SK-N-SH (cell line): ENCODE data around the gene C1orf146. TPM values are rescaled to one million over a fixed set of nuclear protein-coding genes. Genes with fewer than 3 reads are reported as not detected.

Experiments
- CTCF ChIA-PET: fragments of 300-600, 350-600 bp; formaldehyde crosslinking; extraction: SDS; loops from one replicate; lab custom pipeline; 2021; lab: Yijun Ruan, JAX
- POLR2A ChIA-PET: fragments of 350-600 bp; sonication (Branson Sonifier 250); formaldehyde crosslinking; extraction: SDS; loops from one replicate; lab custom pipeline; 2020; ENCODE audit warnings: antibody characterized with exemption, inconsistent platforms; lab: Yijun Ruan, JAX
- DNase-seq: peaks from one replicate; pipeline ENCODE4 v3.0.0; 2012
- H2AFZ ChIP-seq: fragments of 200-600 bp; sonication (generic); 2 replicates; pipeline ENCODE4 v1.8.1; 2016; ENCODE audit warnings: antibody characterized with exemption, mild to moderate bottlenecking, low read depth
- H3F3A ChIP-seq: fragments of 200-600 bp; sonication (generic); replicated peaks from 2 replicates; pipeline ENCODE3; 2016; ENCODE audit warnings: antibody characterized with exemption, mild to moderate bottlenecking; ENCODE audit not compliant: insufficient read depth
- H3K27ac ChIP-seq, 2 experiments: fragments of 200-500 bp in 1 of 2; fragments of 200-600 bp in 1 of 2; sonication (Bioruptor generic) in 1 of 2; sonication (generic), shearing (Covaris generic) in 1 of 2; 2 replicates each; pipeline versions ENCODE4 v1.5.1 to v1.6.1; 2014 to 2016; ENCODE audit warnings: low read depth in 2 of 2, inconsistent platforms in 1 of 2, low read length in 1 of 2, mild to moderate bottlenecking in 1 of 2, mixed read lengths in 1 of 2
- H3K27me3 ChIP-seq: fragments of 200-600 bp; sonication (generic), shearing (Covaris generic); 2 replicates; pipeline ENCODE4 v1.6.1; 2016; ENCODE audit warnings: mixed run types; ENCODE audit not compliant: insufficient read depth
- H3K36me3 ChIP-seq, 2 experiments: fragments of 200-500 bp in 1 of 2; fragments of 200-600 bp in 1 of 2; sonication (Bioruptor generic) in 1 of 2; sonication (generic) in 1 of 2; replicated peaks in 1 of 2; 2 replicates each; pipeline versions ENCODE3 to v1.5.1; 2014 to 2016; ENCODE audit warnings: low read length in 1 of 2, mild to moderate bottlenecking in 1 of 2; ENCODE audit not compliant: insufficient read depth in 2 of 2, control insufficient read depth in 1 of 2
- H3K4me1 ChIP-seq, 2 experiments: fragments of 200-500 bp in 1 of 2; fragments of 200-600 bp in 1 of 2; sonication (Bioruptor generic) in 1 of 2; sonication (generic), shearing (Covaris generic) in 1 of 2; 2 replicates each; pipeline versions ENCODE4 v1.5.1 to v1.6.1; 2014 to 2016; ENCODE audit warnings: low read depth in 1 of 2, low read length in 1 of 2, mixed run types in 1 of 2; ENCODE audit not compliant: insufficient read depth in 2 of 2, control insufficient read depth in 1 of 2
- H3K4me2 ChIP-seq: fragments of 200-600 bp; sonication (generic), shearing (Covaris generic); 2 replicates; pipeline ENCODE4 v1.6.1; 2017; ENCODE audit warnings: mixed run types
- H3K4me3 ChIP-seq, 2 experiments: fragments of 200-500 bp in 1 of 2; fragments of 200-600 bp in 1 of 2; sonication (Bioruptor generic) in 1 of 2; sonication (generic), shearing (Covaris generic) in 1 of 2; 2 replicates each; pipeline versions ENCODE4 v1.5.1 to v1.8.1; 2014 to 2016; ENCODE audit warnings: low read depth in 2 of 2, inconsistent platforms in 1 of 2, low read length in 1 of 2, mild to moderate bottlenecking in 1 of 2, mixed read lengths in 1 of 2, moderate library complexity in 1 of 2
- H3K79me2 ChIP-seq: fragments of 200-600 bp; sonication (generic); 2 replicates; pipeline ENCODE4 v1.8.1; 2017; ENCODE audit warnings: mild to moderate bottlenecking; ENCODE audit not compliant: insufficient read depth
- H3K9ac ChIP-seq: fragments of 200-600 bp; sonication (generic); 2 replicates; pipeline ENCODE4 v1.6.1; 2017; ENCODE audit warnings: mixed run types
- H3K9me2 ChIP-seq: fragments of 200-600 bp; sonication (generic); 2 replicates; pipeline ENCODE4 v1.6.1; 2017; ENCODE audit warnings: mixed run types
- H3K9me3 ChIP-seq: fragments of 200-600 bp; sonication (generic); 2 replicates; pipeline ENCODE4 v1.6.1; 2017; ENCODE audit warnings: mixed run types, mild to moderate bottlenecking, moderate library complexity
- H4K20me1 ChIP-seq: fragments of 200-600 bp; sonication (generic); 2 replicates; pipeline ENCODE4 v1.6.1; 2017; ENCODE audit warnings: mild to moderate bottlenecking, mixed run types; ENCODE audit not compliant: insufficient read depth
- CHD2 ChIP-seq: fragments of 150-350 bp; IDR thresholded peaks from 2 replicates; pipeline ENCODE4 v1.6.1; 2018; ENCODE audit warnings: low read length; ENCODE audit not compliant: partially characterized antibody
- CTCF ChIP-seq: fragments of 200-600 bp; sonication (generic); IDR thresholded peaks from 2 replicates; pipeline ENCODE4 v1.6.1; 2017; ENCODE audit warnings: antibody characterized with exemption, mild to moderate bottlenecking, moderate library complexity
- FOXJ3 ChIP-seq: sonication (generic); formaldehyde crosslinking; IDR thresholded peaks from 2 replicates; pipeline ENCODE4 v1.5.1; 2020; ENCODE audit warnings: mild to moderate bottlenecking, missing genetic modification reagents
- GABPA ChIP-seq: IDR thresholded peaks from 2 replicates; pipeline ENCODE4 v1.4.0; 2012; ENCODE audit warnings: low read depth, mild to moderate bottlenecking
- GATA2 ChIP-seq: sonication (generic); formaldehyde crosslinking; IDR thresholded peaks from 2 replicates; pipeline ENCODE4 v1.5.0; 2020; ENCODE audit warnings: mild to moderate bottlenecking, missing genetic modification reagents
- JUND ChIP-seq: IDR thresholded peaks from 2 replicates; pipeline ENCODE4 v1.4.0; 2012
- MEF2A ChIP-seq: IDR thresholded peaks from 2 replicates; pipeline ENCODE4 v1.4.0; 2012; ENCODE audit warnings: low read depth, borderline replicate concordance
- MXI1 ChIP-seq: IDR thresholded peaks from 2 replicates; pipeline ENCODE4 v1.6.1; 2012; ENCODE audit warnings: mild to moderate bottlenecking, low read depth, low read length, improper control_type of control experiment
- NRF1 ChIP-seq: IDR thresholded peaks from 2 replicates; pipeline ENCODE4 v1.6.1; 2012; ENCODE audit warnings: low read depth, mild to moderate bottlenecking, low read length
- PBX3 ChIP-seq: IDR thresholded peaks from 2 replicates; pipeline ENCODE4; 2012
- RFX5 ChIP-seq: IDR thresholded peaks from 2 replicates; pipeline ENCODE4 v1.6.1; 2012; ENCODE audit warnings: mild to moderate bottlenecking, improper control_type of control experiment, low read length
- RXRA ChIP-seq: IDR thresholded peaks from 2 replicates; pipeline ENCODE4 v1.4.0; 2012; ENCODE audit warnings: low read depth, mild to moderate bottlenecking, borderline replicate concordance
- SMC3 ChIP-seq: IDR thresholded peaks from 2 replicates; pipeline ENCODE4 v1.6.1; 2012; ENCODE audit warnings: low read depth, low read length, improper control_type of control experiment
- TAF1 ChIP-seq: IDR thresholded peaks from 2 replicates; pipeline ENCODE4 v1.6.1; 2012; ENCODE audit warnings: low read depth, mild to moderate bottlenecking, low read length, moderate library complexity, borderline replicate concordance
- TCF12 ChIP-seq: IDR thresholded peaks from 2 replicates; pipeline ENCODE4 v1.4.0; 2012
- TEAD4 ChIP-seq: IDR thresholded peaks from 2 replicates; pipeline ENCODE4 v1.4.0; 2012; ENCODE audit warnings: mild to moderate bottlenecking, borderline replicate concordance; ENCODE audit not compliant: insufficient read depth
- YY1 ChIP-seq: IDR thresholded peaks from 2 replicates; pipeline ENCODE4 v1.4.0; 2012; ENCODE audit warnings: low read depth, mild to moderate bottlenecking
- WGBS: methylation state at CpG from one replicate; pipeline ENCODE4 v1.1.6; 2017; ENCODE audit warnings: low lambda C conversion rate; 5-methylcytosine and 5-hydroxymethylcytosine counted together
- polyA plus RNA-seq, 3 experiments: library from polyadenylated mRNA; depleted of rRNA; stranded (reverse); fragments of >200 nt; gene quantifications; 2 replicates each; pipeline ENCODE4 v1.2.3, GENCODE V29; 2012
- TF ChIP-seq, protein P1 (sequence below): IDR thresholded peaks from 2 replicates; pipeline ENCODE4 v1.6.1; 2012; ENCODE audit warnings: mild to moderate bottlenecking, low read depth, low read length, moderate library complexity
- TF ChIP-seq, protein P2 (sequence below): IDR thresholded peaks from 2 replicates; pipeline ENCODE4 v1.4.0; 2012; ENCODE audit warnings: low read depth

The C1orf146 gene
- polyA plus RNA-seq, 1 of the 3 experiments (the other 2 are of a cell fraction), result not detected

DNA sequence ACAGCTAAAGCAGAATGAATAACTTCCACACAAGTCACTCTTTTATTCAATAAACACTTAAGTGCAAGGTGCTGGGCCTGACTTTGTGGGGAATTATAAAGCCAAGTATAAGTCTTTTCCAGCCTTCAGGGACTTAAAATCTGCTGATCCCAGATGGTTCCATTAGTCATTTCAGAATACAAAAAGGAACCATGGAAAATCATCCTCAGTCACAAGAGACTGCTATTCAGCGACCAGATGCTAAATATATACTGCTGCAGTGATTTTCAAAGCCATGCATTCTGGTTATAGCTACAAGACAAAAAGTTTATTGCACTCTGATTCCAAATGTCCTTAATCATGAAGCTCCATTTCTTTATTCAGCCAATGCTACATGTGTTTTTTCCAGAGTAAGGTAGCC lies 55.3 kb downstream of the C1orf146 start:
- no peaks in the 10 kb centered on the region for H4K20me1 ChIP-seq
- ChIA-PET CTCF (interaction anchor here (0.6 to 1.9 kb wide), 4 partner anchors 13 to 276 kb away, joined by 3 to 5 read pairs (median 4); no protein-coding TSS in a partner anchor), POLR2A (no interaction called here)
- DNase-seq, result no peak
- no peaks in the 10 kb centered on the region for H3K79me2 ChIP-seq
- H3K4me2 ChIP-seq, result no peak overlapping the region
- no peak overlapping the region for H3K27ac ChIP-seq
- no peaks in the 10 kb centered on the region for H3F3A ChIP-seq
- H3K27me3 ChIP-seq, result no peaks in the 10 kb centered on the region
- peaks cover 29 to 34% of the 10 kb centered on the region in 2 experiments for H3K36me3 ChIP-seq
- no peak overlapping the region for H3K9ac ChIP-seq
- no peaks in the 10 kb centered on the region for H3K9me2 ChIP-seq
- no peaks in the 10 kb centered on the region for H3K9me3 ChIP-seq
- TF ChIP-seq CHD2 (no peak), MXI1 (no peak), TEAD4 (no peak), NRF1 (no peak), FOXJ3 (CRISPR knock-in tag) (no peak), TCF12 (no peak), JUND (no peak), TAF1 (no peak)
- TF ChIP-seq, protein P1, sequence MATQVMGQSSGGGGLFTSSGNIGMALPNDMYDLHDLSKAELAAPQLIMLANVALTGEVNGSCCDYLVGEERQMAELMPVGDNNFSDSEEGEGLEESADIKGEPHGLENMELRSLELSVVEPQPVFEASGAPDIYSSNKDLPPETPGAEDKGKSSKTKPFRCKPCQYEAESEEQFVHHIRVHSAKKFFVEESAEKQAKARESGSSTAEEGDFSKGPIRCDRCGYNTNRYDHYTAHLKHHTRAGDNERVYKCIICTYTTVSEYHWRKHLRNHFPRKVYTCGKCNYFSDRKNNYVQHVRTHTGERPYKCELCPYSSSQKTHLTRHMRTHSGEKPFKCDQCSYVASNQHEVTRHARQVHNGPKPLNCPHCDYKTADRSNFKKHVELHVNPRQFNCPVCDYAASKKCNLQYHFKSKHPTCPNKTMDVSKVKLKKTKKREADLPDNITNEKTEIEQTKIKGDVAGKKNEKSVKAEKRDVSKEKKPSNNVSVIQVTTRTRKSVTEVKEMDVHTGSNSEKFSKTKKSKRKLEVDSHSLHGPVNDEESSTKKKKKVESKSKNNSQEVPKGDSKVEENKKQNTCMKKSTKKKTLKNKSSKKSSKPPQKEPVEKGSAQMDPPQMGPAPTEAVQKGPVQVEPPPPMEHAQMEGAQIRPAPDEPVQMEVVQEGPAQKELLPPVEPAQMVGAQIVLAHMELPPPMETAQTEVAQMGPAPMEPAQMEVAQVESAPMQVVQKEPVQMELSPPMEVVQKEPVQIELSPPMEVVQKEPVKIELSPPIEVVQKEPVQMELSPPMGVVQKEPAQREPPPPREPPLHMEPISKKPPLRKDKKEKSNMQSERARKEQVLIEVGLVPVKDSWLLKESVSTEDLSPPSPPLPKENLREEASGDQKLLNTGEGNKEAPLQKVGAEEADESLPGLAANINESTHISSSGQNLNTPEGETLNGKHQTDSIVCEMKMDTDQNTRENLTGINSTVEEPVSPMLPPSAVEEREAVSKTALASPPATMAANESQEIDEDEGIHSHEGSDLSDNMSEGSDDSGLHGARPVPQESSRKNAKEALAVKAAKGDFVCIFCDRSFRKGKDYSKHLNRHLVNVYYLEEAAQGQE, result no peak
- no peak overlapping the region for H2AFZ ChIP-seq
- H3K4me3 ChIP-seq, result no peak overlapping the region
- WGBS, result 92% methylated on average over 1 of the region's 1 CpG
- no peaks in the 10 kb centered on the region for H3K4me1 ChIP-seq

GRCh38 chr1:92274939-92275338 lies 57.2 kb downstream of the C1orf146 start:
- ChIA-PET CTCF (interaction anchor here (1.2 to 1.4 kb wide), 2 partner anchors 16 to 277 kb away, joined by 4 to 5 read pairs; no protein-coding TSS in a partner anchor), POLR2A (no interaction called here)
- Histone ChIP-seq H3K27me3 (no peaks in the 10 kb centered on the region), H3K4me1 (no peaks in the 10 kb centered on the region), H3K36me3 (peaks cover 25 to 31% of the 10 kb centered on the region in 2 experiments), H3K9ac (no peak overlapping the region), H3K4me3 (no peak overlapping the region), H4K20me1 (no peaks in the 10 kb centered on the region), H3K9me2 (no peaks in the 10 kb centered on the region), H3K4me2 (no peak overlapping the region), H3K9me3 (no peaks in the 10 kb centered on the region), H3F3A (no peaks in the 10 kb centered on the region), H2AFZ (no peak overlapping the region), H3K27ac (no peak overlapping the region), H3K79me2 (no peaks in the 10 kb centered on the region)
- 92% methylated on average over 1 of the region's 1 CpG for WGBS
- DNase-seq, result no peak
- no peak for TF ChIP-seq SMC3
- TF ChIP-seq RFX5, result no peak
- TF ChIP-seq GABPA, result no peak
- TF ChIP-seq, protein P2, sequence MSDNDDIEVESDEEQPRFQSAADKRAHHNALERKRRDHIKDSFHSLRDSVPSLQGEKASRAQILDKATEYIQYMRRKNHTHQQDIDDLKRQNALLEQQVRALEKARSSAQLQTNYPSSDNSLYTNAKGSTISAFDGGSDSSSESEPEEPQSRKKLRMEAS, result no peak
- TF ChIP-seq YY1, result no peak
- no peak for TF ChIP-seq CTCF
- TF ChIP-seq PBX3, result no peak
- no peak for TF ChIP-seq JUND
- no peak for TF ChIP-seq CHD2
- no peak for TF ChIP-seq FOXJ3 (CRISPR knock-in tag)
- TF ChIP-seq RXRA, result no peak
- TF ChIP-seq MEF2A, result no peak
- no peak for TF ChIP-seq TAF1
- no peak for TF ChIP-seq GATA2 (CRISPR knock-in tag)
